Fibroblast of mammary gland (primary cell): ENCODE measurements around the gene IFT52.
A peak's percentile ranks its signal among the peaks of the same experiment; 100 is the strongest.

Experiments
- DNase-seq: peaks from one replicate; pipeline ENCODE4 v3.0.0-alpha.2; 2010; ENCODE audit warnings: low read depth
- H3K4me3 ChIP-seq: 2 replicates; pipeline ENCODE4 v1.5.1; 2011; ENCODE audit warnings: low read depth, mild to moderate bottlenecking, low read length, moderate library complexity; ENCODE audit not compliant: control insufficient read depth
- CTCF ChIP-seq: conservative IDR thresholded peaks from 2 replicates; pipeline ENCODE4 v1.5.1; 2011; ENCODE audit warnings: low read depth, low read length, inconsistent platforms; ENCODE audit not compliant: control insufficient read depth, insufficient read depth

Gene IFT52

GRCh38 chr20:43658723-43659419 lies 68.1 kb downstream of the IFT52 start:
- no peak for DNase-seq
- no peak overlapping the region for H3K4me3 ChIP-seq
- TF ChIP-seq CTCF = no peak

GRCh38 chr20:43662943-43663655 lies 72.4 kb downstream of the IFT52 start:
- no peak for TF ChIP-seq CTCF
- no peak overlapping the region for H3K4me3 ChIP-seq
- peak; percentile 47 for DNase-seq

GRCh38 chr20:43665466-43666176 lies 74.9 kb downstream of the IFT52 start:
- TF ChIP-seq CTCF = no peak
- H3K4me3 ChIP-seq = no peak overlapping the region
- no peak for DNase-seq

- peak; percentile 46 for DNase-seq
- peak within 1 kb of the TSS; percentile 52 for H3K4me3 ChIP-seq
- no peak for TF ChIP-seq CTCF
Observed at GRCh38 chr20:43666376-43667328, 75.9 kb downstream of the IFT52 start, which contains the start of gene MYBL2. TSS of gene MYBL2 (plus strand) at chr20:43667114. CDS start at chr20:43667284, 170 bp downstream.

- TF ChIP-seq CTCF = no peak
- peak; percentile 25 for DNase-seq
- H3K4me3 ChIP-seq = peak overlapping the region; percentile 52
Observed at GRCh38 chr20:43667341-43668132, 76.8 kb downstream of the IFT52 start.
